Calu3 (cell line): ENCODE results near the gene RPS19. TPM values are rescaled to one million over a fixed set of nuclear protein-coding genes. Genes with fewer than 3 reads are reported as not detected.

Experiments
- BruUV-seq: library from RNA; stranded (reverse); fragments of 400-500 nt; replicated peaks from 2 replicates; lab custom pipeline; 2021; lab: Mats Ljungman, UMichigan
- CTCF ChIA-PET: fragments of 300-600 bp; sonication (Branson Sonifier 250); formaldehyde crosslinking; loops from one replicate; lab custom pipeline; 2022; ENCODE audit warnings: antibody characterized with exemption; lab: Charles Lee
- DNase-seq: peaks from one replicate; pipeline ENCODE4 v3.0.0; 2022
- H3K27ac Mint-ChIP-seq: one replicate; pipeline ENCODE4 v1.8.0; 2022; ENCODE audit warnings: mixed read lengths; ENCODE audit not compliant: unreplicated experiment
- H3K27me3 Mint-ChIP-seq: one replicate; pipeline ENCODE4 v1.8.0; 2022; ENCODE audit warnings: mixed read lengths; ENCODE audit not compliant: unreplicated experiment
- H3K36me3 Mint-ChIP-seq: one replicate; pipeline ENCODE4 v1.8.0; 2022; ENCODE audit warnings: mild to moderate bottlenecking, moderate library complexity, mixed read lengths; ENCODE audit not compliant: insufficient read depth, unreplicated experiment
- H3K4me1 Mint-ChIP-seq: one replicate; pipeline ENCODE4 v1.8.0; 2022; ENCODE audit warnings: mild to moderate bottlenecking, low read depth, mixed read lengths; ENCODE audit not compliant: unreplicated experiment
- H3K4me3 Mint-ChIP-seq: one replicate; pipeline ENCODE4 v1.8.0; 2022; ENCODE audit warnings: mild to moderate bottlenecking, low read depth, moderate library complexity, mixed read lengths; ENCODE audit not compliant: unreplicated experiment
- H3K9me3 Mint-ChIP-seq: one replicate; pipeline ENCODE4 v1.8.0; 2022; ENCODE audit warnings: low read depth, mixed read lengths; ENCODE audit not compliant: unreplicated experiment
- CTCF ChIP-seq: fragments of 200-600 bp; IDR thresholded peaks from one replicate; pipeline ENCODE4 v1.8.0; 2022; ENCODE audit warnings: antibody characterized with exemption; ENCODE audit not compliant: unreplicated experiment
- intact Hi-C: fragments of 100-400 bp; cut with micrococcal nuclease; formaldehyde crosslinking; loops from one replicate; pipeline ENCODE4 v1.10.0; 2022; ENCODE audit not compliant: unreplicated experiment
- total RNA-seq: library from RNA; stranded (reverse); gene quantifications from 2 replicates; pipeline ENCODE4 v1.2.3, GENCODE V29; 2022

Gene RPS19
- total RNA-seq, 1 experiment from 2014 or later: 2,220 TPM

DNA sequence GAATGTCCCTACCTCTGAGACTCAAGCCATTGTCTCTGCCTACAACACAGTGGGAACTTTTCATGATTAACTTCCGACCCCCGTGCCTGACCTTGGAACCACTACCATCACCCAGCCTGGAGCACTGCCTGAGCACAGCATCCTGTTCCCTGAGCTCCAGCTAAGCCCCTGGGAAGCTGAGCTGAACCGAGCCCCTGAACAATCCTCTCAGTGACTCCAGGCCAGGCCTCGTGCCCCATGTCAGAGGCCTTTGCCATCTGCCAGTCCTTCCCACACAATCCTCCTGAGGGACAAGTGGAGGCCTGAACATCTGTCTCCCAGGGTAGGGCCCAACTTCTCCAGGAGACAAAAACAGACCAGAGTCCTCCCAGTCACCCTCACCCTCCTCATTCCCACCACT, 46.1 kb upstream of the RPS19 start:
- CTCF ChIA-PET: interaction anchor here (0.7 kb wide), 1 partner anchor 44 kb away, joined by 4 read pairs; no protein-coding TSS in a partner anchor

GRCh38 chr19:41815301-41815700, 44.8 kb upstream of the RPS19 start:
- intact Hi-C loops: no loop called here
- no peaks in the 10 kb centered on the region for H3K9me3 Mint-ChIP-seq
- H3K27ac Mint-ChIP-seq: no peak overlapping the region
- no peak for DNase-seq
- peaks cover 73% of the 10 kb centered on the region for H3K27me3 Mint-ChIP-seq
- CTCF ChIA-PET: no interaction called here
- no peak overlapping the region for H3K4me3 Mint-ChIP-seq
- BruUV-seq: no TSS peak
- H3K4me1 Mint-ChIP-seq: no peaks in the 10 kb centered on the region
- H3K36me3 Mint-ChIP-seq: no peaks in the 10 kb centered on the region
- no peak for TF ChIP-seq CTCF

More for the DNA sequence above, 46.1 kb upstream of the RPS19 start:
- Mint-ChIP-seq H3K4me3 (no peak overlapping the region), H3K27ac (no peak overlapping the region), H3K36me3 (no peaks in the 10 kb centered on the region), H3K9me3 (no peaks in the 10 kb centered on the region), H3K27me3 (peaks cover 79% of the 10 kb centered on the region), H3K4me1 (no peaks in the 10 kb centered on the region)
- DNase-seq: no peak
- intact Hi-C loops: no loop called here
- TF ChIP-seq CTCF: no peak
- BruUV-seq: no TSS peak

DNA sequence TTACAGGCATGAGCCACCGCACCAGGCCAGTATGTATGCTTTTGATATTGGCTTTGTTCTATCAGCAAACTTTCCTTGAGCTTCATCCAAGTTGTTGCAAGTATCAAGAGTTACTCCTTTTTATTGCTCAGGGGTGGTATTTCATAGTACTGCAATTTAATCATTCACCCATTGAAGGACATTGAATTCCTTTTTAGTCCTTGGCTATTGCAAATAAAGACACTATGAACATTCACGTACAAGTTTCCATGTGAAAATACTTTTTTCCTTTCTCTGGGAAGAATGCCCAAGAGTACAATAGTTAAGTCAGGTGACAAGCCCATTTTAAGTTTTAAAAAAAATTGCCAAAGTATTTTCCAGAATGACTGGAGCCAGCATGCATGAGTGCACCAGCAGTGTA, 43.3 kb upstream of the RPS19 start:
- no TSS peak for BruUV-seq
- intact Hi-C loops: no loop called here
- CTCF ChIA-PET: interaction anchor here (0.6 to 1.0 kb wide), 2 partner anchors 10 to 1268 kb away, joined by 3 to 4 read pairs; no protein-coding TSS in a partner anchor
- Mint-ChIP-seq H3K9me3 (no peaks in the 10 kb centered on the region), H3K27me3 (peaks cover 73% of the 10 kb centered on the region), H3K27ac (no peak overlapping the region), H3K4me3 (no peak overlapping the region), H3K36me3 (no peaks in the 10 kb centered on the region), H3K4me1 (no peaks in the 10 kb centered on the region)
- TF ChIP-seq CTCF: no peak
- no peak for DNase-seq

GRCh38 chr19:41821003-41821735, 38.9 kb upstream of the RPS19 start:
- no TSS peak for BruUV-seq
- intact Hi-C loops: loop anchor here (1.0 kb wide), 1 partner anchor 29 kb away; no protein-coding TSS in a partner anchor
- DNase-seq: peak; percentile 82
- peak; percentile 79 for TF ChIP-seq CTCF
- no peaks in the 10 kb centered on the region for H3K36me3 Mint-ChIP-seq
- H3K4me1 Mint-ChIP-seq: no peaks in the 10 kb centered on the region
- CTCF ChIA-PET: interaction anchor here (0.7 to 2.1 kb wide), 10 partner anchors 10 to 372 kb away, joined by 3 to 36 read pairs (median 6); partner anchors contain the start of gene RPS19
- no peaks in the 10 kb centered on the region for H3K9me3 Mint-ChIP-seq
- H3K4me3 Mint-ChIP-seq: no peak overlapping the region
- H3K27ac Mint-ChIP-seq: no peak overlapping the region
- peaks cover 70% of the 10 kb centered on the region for H3K27me3 Mint-ChIP-seq
